Activated CD4-positive, alpha-beta memory T cell treated with anti-CD3 and anti-CD28 coated beads, Interleukin-2, amount 10 ng/mL, durations not matched to agents 7 days and 5 days (primary cell): Measurements from ENCODE around the gene CATSPERZ. TPM values are rescaled to one million over a fixed set of nuclear protein-coding genes. Genes with fewer than 3 reads are reported as not detected.

Experiments
- CTCF ChIA-PET: fragments of 350-600 bp; sonication (Branson Sonifier 250); formaldehyde crosslinking; loops from one replicate; lab custom pipeline; 2021; ENCODE audit warnings: antibody characterized with exemption, inconsistent platforms; lab: Charles Lee
- POLR2A ChIA-PET: fragments of 350-600 bp; sonication (Branson Sonifier 250); formaldehyde crosslinking; loops from one replicate; lab custom pipeline; 2021; ENCODE audit warnings: antibody characterized with exemption; lab: Charles Lee
- DNase-seq: peaks from one replicate; pipeline ENCODE4 v3.0.0-alpha.2; 2020
- H3K27ac Mint-ChIP-seq: one replicate; pipeline ENCODE4 v1.8.0; 2021; ENCODE audit warnings: mild to moderate bottlenecking, mixed read lengths
- H3K27me3 Mint-ChIP-seq: one replicate; pipeline ENCODE4 v1.8.0; 2021; ENCODE audit warnings: mixed read lengths
- H3K36me3 Mint-ChIP-seq: one replicate; pipeline ENCODE4 v1.8.0; 2021; ENCODE audit warnings: low read depth, mixed read lengths
- H3K4me1 Mint-ChIP-seq: one replicate; pipeline ENCODE4 v1.8.0; 2021; ENCODE audit warnings: mixed read lengths
- H3K4me3 Mint-ChIP-seq: one replicate; pipeline ENCODE4 v1.8.0; 2021; ENCODE audit warnings: mild to moderate bottlenecking, mixed read lengths
- H3K9me3 Mint-ChIP-seq: one replicate; pipeline ENCODE4 v1.8.0; 2021; ENCODE audit warnings: mixed read lengths
- total RNA-seq, 2 experiments: library from RNA; stranded (reverse); gene quantifications; one replicate each; pipeline ENCODE4 v1.2.3, GENCODE V29; 2021

Gene CATSPERZ
- total RNA-seq, 2 experiments from 2014 or later = not detected

DNA sequence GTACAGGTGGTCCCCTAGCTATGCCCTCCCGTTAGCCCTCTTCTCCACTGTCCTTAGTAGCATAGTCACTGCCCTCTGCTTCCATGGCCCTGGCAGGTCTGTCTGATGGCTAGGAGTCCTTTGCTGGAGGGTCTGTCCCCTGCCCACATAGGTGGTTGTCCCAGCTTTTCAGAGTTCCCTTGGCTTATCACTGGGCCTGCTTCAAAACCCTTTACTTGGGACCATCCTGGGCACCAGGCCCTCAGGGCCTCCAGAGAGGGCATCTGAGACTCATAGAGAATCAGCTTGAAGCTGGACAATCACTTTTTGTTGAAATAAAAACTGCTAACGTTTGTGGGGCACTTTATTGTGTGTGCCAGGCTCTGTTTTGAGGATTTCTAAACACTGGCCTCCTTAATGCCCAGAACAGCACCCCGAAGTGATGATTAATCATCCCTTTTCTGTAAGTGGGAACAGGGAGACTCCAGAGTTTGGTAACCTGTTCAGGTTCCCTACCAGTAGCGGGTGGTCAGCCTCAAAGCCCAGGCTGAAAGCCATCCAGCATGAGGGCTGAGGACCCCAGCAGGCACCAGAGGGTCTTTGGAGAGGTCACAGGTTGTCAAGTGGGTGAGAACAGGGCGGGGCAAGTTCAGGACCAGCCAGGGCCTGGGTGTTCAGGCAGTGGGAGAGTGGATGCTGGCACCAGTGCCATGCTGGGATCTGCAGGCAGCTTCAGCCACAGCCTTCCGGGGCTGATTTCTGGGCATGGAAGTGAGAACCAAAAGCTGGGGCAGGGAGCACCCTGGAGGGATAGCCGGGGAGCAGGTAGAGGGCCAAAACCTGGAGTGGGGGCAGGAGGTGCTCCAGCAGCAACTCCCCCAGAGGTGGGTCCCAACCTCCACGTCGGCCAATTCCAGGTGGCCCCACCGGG lies 9.6 kb upstream of the CATSPERZ start:
- CTCF ChIA-PET = interaction anchor here (2.2 to 2.4 kb wide), 2 partner anchors 11 to 14 kb away, joined by 8 to 13 read pairs; no protein-coding TSS in a partner anchor
- Mint-ChIP-seq H3K9me3 (no peaks in the 10 kb centered on the region), H3K27ac (no peak overlapping the region), H3K27me3 (peaks cover 38% of the 10 kb centered on the region), H3K4me1 (peaks cover 20% of the 10 kb centered on the region), H3K4me3 (peak overlapping the region; percentile 53), H3K36me3 (peaks cover 6% of the 10 kb centered on the region)
- no peak for DNase-seq
- POLR2A ChIA-PET = interaction anchor here (0.8 to 1.6 kb wide), 5 partner anchors 14 to 64 kb away, joined by 3 to 6 read pairs (median 3); partner anchors contain the start of genes ESRRA, NUDT22, PRDX5 and TRPT1

- CTCF ChIA-PET = interaction anchor here (2.4 kb wide), 1 partner anchor 10 kb away, joined by 13 read pairs; no protein-coding TSS in a partner anchor
- peaks cover 18% of the 10 kb centered on the region for H3K4me1 Mint-ChIP-seq
- DNase-seq = no peak
- H3K36me3 Mint-ChIP-seq = peaks cover 6% of the 10 kb centered on the region
- no peaks in the 10 kb centered on the region for H3K9me3 Mint-ChIP-seq
- peaks cover 46% of the 10 kb centered on the region for H3K27me3 Mint-ChIP-seq
- peak within 1 kb of the TSS; percentile 53 for H3K4me3 Mint-ChIP-seq
- no peak within 1 kb of the TSS for H3K27ac Mint-ChIP-seq
- POLR2A ChIA-PET = interaction anchor here (1.4 to 1.6 kb wide), 2 partner anchors 9 to 21 kb away, joined by 3 read pairs; no protein-coding TSS in a partner anchor
Measured at GRCh38 chr11:64291262-64291751, 8.9 kb upstream of the CATSPERZ start, which contains the start of gene KCNK4. Gene KCNK4, plus strand, starts transcription at chr11:64291302. Its CDS starts 1,717 bp downstream, at chr11:64293019.

DNA sequence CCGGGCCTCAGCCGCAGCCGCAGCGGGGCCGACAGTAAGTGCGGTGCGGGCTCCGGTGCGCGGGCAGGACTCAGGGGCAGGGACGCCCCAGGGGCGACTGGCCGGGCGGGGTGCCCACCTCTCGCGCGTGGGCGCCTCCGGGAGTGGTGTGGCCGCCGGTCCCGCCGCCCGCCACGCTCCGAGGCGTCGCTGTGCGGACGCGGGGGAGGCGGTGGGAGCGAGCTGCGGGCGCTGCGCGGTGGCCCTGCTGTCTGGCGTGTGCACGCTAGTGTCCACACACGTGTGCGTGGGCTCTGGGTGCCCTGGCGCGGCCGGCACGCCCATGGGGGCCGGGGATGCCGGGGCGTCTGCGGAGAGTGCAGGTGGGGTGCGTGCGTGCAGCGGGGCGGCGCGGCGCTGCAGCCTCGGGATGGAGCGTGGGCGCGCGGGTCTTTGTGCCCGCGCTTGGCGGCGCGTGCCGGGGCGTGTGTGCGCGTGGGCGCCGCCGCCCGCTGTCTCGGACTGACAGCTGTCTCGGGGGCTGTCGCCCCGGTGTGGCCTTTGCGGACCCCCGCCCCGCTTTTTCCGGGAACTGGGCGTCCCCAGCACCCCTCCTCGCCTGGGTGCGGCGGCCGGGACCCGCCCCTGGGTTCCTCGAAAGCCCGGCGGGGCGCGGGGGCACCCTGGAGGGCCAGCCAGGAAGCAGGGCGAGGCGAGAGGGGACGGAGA lies 8.3 kb upstream of the CATSPERZ start:
- peaks cover 6% of the 10 kb centered on the region for H3K36me3 Mint-ChIP-seq
- no peak for DNase-seq
- no peak overlapping the region for H3K4me3 Mint-ChIP-seq
- POLR2A ChIA-PET = interaction anchor here (1.0 to 1.4 kb wide), 2 partner anchors 9 to 12 kb away, joined by 3 read pairs; no protein-coding TSS in a partner anchor
- CTCF ChIA-PET = interaction anchor here (1.5 to 1.8 kb wide), 2 partner anchors 9 to 12 kb away, joined by 8 to 11 read pairs; no protein-coding TSS in a partner anchor
- H3K9me3 Mint-ChIP-seq = no peaks in the 10 kb centered on the region
- H3K27ac Mint-ChIP-seq = no peak overlapping the region
- H3K4me1 Mint-ChIP-seq = peaks cover 12% of the 10 kb centered on the region
- peaks cover 51% of the 10 kb centered on the region for H3K27me3 Mint-ChIP-seq

DNA sequence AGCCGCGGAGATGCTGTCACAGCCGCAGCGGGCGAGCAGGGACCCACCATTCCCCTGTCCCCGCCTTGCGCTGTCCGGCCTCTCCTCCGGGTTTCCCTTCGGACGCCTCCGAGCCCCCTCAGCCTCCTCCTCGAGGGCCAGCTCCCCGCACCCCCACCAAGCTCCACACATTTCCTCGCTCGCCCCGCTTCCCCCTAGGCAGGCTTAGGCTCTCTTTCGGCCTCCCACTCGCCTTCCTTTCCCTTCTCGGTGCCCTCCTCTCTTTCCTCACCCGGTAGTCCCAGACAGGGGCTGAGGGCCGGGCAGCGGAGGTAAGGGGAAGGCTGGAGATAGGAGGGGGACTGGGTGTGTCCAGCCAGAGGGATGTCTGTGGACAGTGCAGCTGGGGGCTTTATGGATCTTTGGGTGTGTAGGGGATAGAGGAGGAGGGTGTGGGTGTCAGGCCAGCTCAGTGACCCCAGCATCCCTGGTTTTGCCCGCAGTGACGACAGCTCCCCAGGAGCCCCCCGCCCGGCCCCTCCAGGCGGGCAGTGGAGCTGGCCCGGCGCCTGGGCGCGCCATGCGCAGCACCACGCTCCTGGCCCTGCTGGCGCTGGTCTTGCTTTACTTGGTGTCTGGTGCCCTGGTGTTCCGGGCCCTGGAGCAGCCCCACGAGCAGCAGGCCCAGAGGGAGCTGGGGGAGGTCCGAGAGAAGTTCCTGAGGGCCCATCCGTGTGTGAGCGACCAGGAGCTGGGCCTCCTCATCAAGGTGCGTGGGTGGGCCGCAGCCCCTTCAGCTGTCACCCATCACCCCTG lies 7.5 kb upstream of the CATSPERZ start:
- H3K27me3 Mint-ChIP-seq = peaks cover 59% of the 10 kb centered on the region
- POLR2A ChIA-PET = interaction anchor here (0.9 to 1.4 kb wide), 3 partner anchors 8 to 88 kb away, joined by 3 read pairs; no protein-coding TSS in a partner anchor
- no peak overlapping the region for H3K27ac Mint-ChIP-seq
- no peaks in the 10 kb centered on the region for H3K9me3 Mint-ChIP-seq
- no peak for DNase-seq
- peaks cover 6% of the 10 kb centered on the region for H3K36me3 Mint-ChIP-seq
- H3K4me3 Mint-ChIP-seq = peak overlapping the region; percentile 30
- H3K4me1 Mint-ChIP-seq = peaks cover 11% of the 10 kb centered on the region
- CTCF ChIA-PET = interaction anchor here (1.5 to 1.8 kb wide), 2 partner anchors 8 to 12 kb away, joined by 8 to 11 read pairs; no protein-coding TSS in a partner anchor

GRCh38 chr11:64294774-64295173 lies 5.4 kb upstream of the CATSPERZ start:
- no peak for DNase-seq
- no peaks in the 10 kb centered on the region for H3K9me3 Mint-ChIP-seq
- peaks cover 13% of the 10 kb centered on the region for H3K4me1 Mint-ChIP-seq
- no peak overlapping the region for H3K4me3 Mint-ChIP-seq
- peaks cover 6% of the 10 kb centered on the region for H3K36me3 Mint-ChIP-seq
- peaks cover 77% of the 10 kb centered on the region for H3K27me3 Mint-ChIP-seq
- ChIA-PET CTCF (interaction anchor here (1.3 to 1.5 kb wide), 2 partner anchors 23 to 107 kb away, joined by 3 to 4 read pairs; no protein-coding TSS in a partner anchor), POLR2A (interaction anchor here (1.2 kb wide), 1 partner anchor 10 kb away, joined by 4 read pairs; the partner anchor contains the start of gene ESRRA)
- no peak overlapping the region for H3K27ac Mint-ChIP-seq

GRCh38 chr11:64295760-64296159 lies 4.4 kb upstream of the CATSPERZ start:
- Mint-ChIP-seq H3K36me3 (peaks cover 2% of the 10 kb centered on the region), H3K4me1 (peaks cover 20% of the 10 kb centered on the region), H3K4me3 (no peak overlapping the region), H3K27me3 (peaks cover 78% of the 10 kb centered on the region), H3K9me3 (no peaks in the 10 kb centered on the region), H3K27ac (no peak overlapping the region)
- ChIA-PET CTCF (interaction anchor here (1.3 kb wide), 1 partner anchor 108 kb away, joined by 3 read pairs; no protein-coding TSS in a partner anchor), POLR2A (interaction anchor here (1.7 kb wide), 1 partner anchor 104 kb away, joined by 4 read pairs; no protein-coding TSS in a partner anchor)
- no peak for DNase-seq

DNA sequence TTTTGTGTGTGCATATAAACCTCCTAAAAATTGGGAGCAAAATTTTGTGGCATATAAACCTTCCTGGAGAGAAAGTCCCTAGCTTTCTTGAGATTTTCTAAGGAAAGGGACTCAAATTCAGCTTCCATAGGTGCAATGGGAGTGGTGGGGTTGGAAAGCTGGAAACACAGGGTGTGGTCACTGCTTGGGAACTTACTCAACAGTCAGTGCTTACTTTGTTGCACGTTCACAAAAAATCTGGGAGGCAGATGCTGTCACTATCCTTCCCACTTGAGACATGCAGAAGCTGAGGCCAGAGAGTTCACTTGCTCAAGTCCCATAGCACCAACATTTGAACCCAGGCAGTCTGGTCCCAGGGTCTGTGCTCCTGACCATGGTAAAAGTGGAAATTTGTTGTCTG lies 3.9 kb upstream of the CATSPERZ start:
- no peak overlapping the region for H3K27ac Mint-ChIP-seq
- H3K4me3 Mint-ChIP-seq = no peak overlapping the region
- H3K36me3 Mint-ChIP-seq = no peaks in the 10 kb centered on the region
- CTCF ChIA-PET = no interaction called here
- H3K9me3 Mint-ChIP-seq = no peaks in the 10 kb centered on the region
- no peak for DNase-seq
- POLR2A ChIA-PET = interaction anchor here (1.7 kb wide), 1 partner anchor 105 kb away, joined by 4 read pairs; no protein-coding TSS in a partner anchor
- H3K4me1 Mint-ChIP-seq = peaks cover 22% of the 10 kb centered on the region
- H3K27me3 Mint-ChIP-seq = peaks cover 78% of the 10 kb centered on the region

DNA sequence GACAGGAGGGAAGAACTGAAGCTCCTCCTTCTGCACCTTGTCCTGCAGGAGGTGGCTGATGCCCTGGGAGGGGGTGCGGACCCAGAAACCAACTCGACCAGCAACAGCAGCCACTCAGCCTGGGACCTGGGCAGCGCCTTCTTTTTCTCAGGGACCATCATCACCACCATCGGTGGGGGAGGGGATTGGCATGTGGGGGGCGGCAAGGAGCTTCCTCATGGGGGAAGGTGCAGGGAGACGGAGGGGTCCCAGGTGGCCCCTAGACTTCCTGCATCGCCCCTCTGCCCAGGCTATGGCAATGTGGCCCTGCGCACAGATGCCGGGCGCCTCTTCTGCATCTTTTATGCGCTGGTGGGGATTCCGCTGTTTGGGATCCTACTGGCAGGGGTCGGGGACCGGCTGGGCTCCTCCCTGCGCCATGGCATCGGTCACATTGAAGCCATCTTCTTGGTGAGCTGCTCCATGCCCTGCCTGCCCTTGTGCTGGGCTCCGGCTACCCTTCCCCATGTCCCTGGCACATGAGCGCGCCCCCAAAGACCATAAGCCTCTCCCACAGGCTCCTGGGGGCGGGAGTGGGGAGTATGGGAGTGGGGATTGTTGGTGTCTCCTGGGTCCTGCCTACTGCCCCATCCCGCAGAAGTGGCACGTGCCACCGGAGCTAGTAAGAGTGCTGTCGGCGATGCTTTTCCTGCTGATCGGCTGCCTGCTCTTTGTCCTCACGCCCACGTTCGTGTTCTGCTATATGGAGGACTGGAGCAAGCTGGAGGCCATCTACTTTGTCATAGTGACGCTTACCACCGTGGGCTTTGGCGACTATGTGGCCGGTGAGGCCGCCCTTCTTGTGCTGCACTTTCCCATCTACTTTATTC lies 3.1 kb upstream of the CATSPERZ start:
- H3K27me3 Mint-ChIP-seq = peaks cover 82% of the 10 kb centered on the region
- no peak overlapping the region for H3K4me3 Mint-ChIP-seq
- CTCF ChIA-PET = interaction anchor here (1.7 kb wide), 1 partner anchor 297 kb away, joined by 3 read pairs; no protein-coding TSS in a partner anchor
- H3K36me3 Mint-ChIP-seq = no peaks in the 10 kb centered on the region
- POLR2A ChIA-PET = interaction anchor here (1.7 kb wide), 1 partner anchor 106 kb away, joined by 4 read pairs; no protein-coding TSS in a partner anchor
- H3K9me3 Mint-ChIP-seq = no peaks in the 10 kb centered on the region
- H3K4me1 Mint-ChIP-seq = peaks cover 27% of the 10 kb centered on the region
- no peak for DNase-seq
- H3K27ac Mint-ChIP-seq = no peak overlapping the region

- POLR2A ChIA-PET = no interaction called here
- DNase-seq = no peak
- H3K27ac Mint-ChIP-seq = no peak overlapping the region
- no peak overlapping the region for H3K4me3 Mint-ChIP-seq
- no peaks in the 10 kb centered on the region for H3K9me3 Mint-ChIP-seq
- H3K36me3 Mint-ChIP-seq = no peaks in the 10 kb centered on the region
- peaks cover 78% of the 10 kb centered on the region for H3K27me3 Mint-ChIP-seq
- CTCF ChIA-PET = interaction anchor here (1.2 to 1.7 kb wide), 3 partner anchors 93 to 297 kb away, joined by 3 to 4 read pairs (median 3); no protein-coding TSS in a partner anchor
- peaks cover 24% of the 10 kb centered on the region for H3K4me1 Mint-ChIP-seq
Measured at GRCh38 chr11:64297699-64298358, 2.3 kb upstream of the CATSPERZ start.

- DNase-seq = no peak
- no peaks in the 10 kb centered on the region for H3K9me3 Mint-ChIP-seq
- H3K4me3 Mint-ChIP-seq = no peak overlapping the region
- peaks cover 65% of the 10 kb centered on the region for H3K27me3 Mint-ChIP-seq
- no peak overlapping the region for H3K27ac Mint-ChIP-seq
- H3K36me3 Mint-ChIP-seq = no peaks in the 10 kb centered on the region
- ChIA-PET POLR2A (no interaction called here), CTCF (interaction anchor here (1.0 to 1.7 kb wide), 5 partner anchors 15 to 299 kb away, joined by 3 to 5 read pairs (median 3); partner anchors contain the start of gene BAD)
- peaks cover 32% of the 10 kb centered on the region for H3K4me1 Mint-ChIP-seq
Measured at GRCh38 chr11:64298966-64299846, 952 bp upstream of the CATSPERZ start.
